ENCODE measurements around the gene HLTF.
A peak's percentile ranks its signal among the peaks of the same experiment; 100 is the strongest.

The HLTF gene

GRCh38 chr3:149016669-149017541 lies 69.4 kb downstream of the HLTF start:
- no peak for DNase-seq

DNA sequence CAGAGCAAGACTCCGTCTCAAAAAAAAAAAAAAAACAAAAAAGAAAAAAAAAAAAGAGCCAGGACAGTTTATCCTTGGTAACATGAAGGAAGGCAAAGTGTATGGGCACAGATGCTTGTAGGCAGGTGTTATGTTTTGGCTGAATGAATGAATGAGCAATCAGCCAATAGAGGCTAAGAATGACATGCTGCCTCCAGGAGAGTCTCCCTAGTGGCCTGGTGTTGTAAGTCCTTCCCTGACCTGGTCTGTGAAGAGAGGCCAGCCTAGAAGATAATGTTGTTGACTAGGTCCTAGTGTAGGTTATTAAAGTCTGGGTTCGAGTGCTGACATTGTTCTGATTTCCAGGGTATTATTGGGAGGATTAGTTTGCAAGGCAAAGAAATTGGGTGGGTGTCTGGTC lies 70.1 kb downstream of the HLTF start:
- DNase-seq: no peak

- DNase-seq: no peak
Observed at GRCh38 chr3:149015393-149015792, 70.9 kb downstream of the HLTF start.

DNA sequence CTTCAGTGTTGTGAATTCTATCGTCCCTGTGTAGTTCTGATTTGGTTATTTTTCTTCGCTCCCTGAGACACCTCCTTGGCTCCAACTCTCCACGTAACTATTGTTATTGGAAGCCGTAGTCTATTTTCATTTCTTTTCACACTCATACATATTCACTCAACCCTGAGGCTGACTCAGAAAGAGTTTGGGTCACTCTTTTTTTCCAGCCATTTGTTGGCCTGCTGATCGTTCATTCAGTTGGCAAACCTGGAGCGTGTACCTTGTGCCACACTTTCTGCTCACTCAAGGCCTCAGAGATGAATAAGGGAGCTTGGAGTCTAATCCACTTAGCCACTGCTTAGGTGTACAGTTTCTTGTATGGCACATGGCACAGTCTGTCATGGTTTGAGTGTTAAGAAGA lies 72.6 kb downstream of the HLTF start:
- DNase-seq: no peak

DNA sequence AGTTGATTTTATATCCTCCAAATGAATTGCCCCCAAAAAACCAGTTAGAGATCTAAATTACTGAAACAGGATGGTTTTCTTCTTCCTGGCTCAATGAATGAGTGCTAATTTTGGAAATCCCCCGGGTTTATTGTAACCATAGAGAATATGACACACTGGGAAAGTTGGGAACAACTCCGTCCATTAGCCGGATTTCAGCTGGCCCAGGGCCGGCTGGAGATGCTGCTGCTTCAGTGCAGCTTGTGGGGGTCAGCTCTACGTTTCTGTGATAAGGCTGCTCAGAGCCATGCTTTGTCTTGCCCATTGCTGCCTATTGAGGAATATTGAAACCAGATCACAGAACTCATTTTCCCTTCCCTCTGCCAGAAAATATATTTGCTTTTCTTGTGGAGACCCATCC lies 74.7 kb downstream of the HLTF start:
- DNase-seq: no peak

- DNase-seq: no peak
Observed at GRCh38 chr3:149010966-149011365, 75.4 kb downstream of the HLTF start.

DNA sequence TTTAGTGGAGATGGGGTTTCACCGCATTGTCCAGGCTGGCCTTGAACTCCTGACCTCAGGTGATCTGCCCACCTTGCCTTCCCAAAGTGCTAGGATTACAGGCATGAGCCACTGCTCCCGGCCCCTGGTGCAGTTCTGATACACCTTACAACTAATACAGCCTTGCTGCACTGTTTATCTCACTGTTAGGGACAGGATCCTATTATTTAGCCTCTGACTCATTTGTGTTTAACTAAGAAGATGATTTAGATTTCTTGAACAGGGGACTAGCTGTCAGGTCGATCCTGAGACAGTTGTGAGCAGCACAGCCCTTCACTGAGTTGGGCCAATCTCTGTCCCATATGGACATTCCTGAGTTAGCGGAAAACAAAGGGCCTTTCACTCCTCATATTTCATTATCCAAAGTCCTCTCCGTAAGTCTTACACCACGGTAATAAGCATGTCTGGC lies 75.8 kb downstream of the HLTF start:
- no peak for DNase-seq

- peak; percentile 30 for DNase-seq
Observed at GRCh38 chr3:149009732-149010131, 76.6 kb downstream of the HLTF start.

- DNase-seq: no peak
Observed at GRCh38 chr3:149007567-149008257, 78.6 kb downstream of the HLTF start.

- DNase-seq: no peak
Observed at GRCh38 chr3:149005416-149005815, 80.9 kb downstream of the HLTF start.

GRCh38 chr3:149004622-149005021 lies 81.7 kb downstream of the HLTF start:
- DNase-seq: no peak

DNA sequence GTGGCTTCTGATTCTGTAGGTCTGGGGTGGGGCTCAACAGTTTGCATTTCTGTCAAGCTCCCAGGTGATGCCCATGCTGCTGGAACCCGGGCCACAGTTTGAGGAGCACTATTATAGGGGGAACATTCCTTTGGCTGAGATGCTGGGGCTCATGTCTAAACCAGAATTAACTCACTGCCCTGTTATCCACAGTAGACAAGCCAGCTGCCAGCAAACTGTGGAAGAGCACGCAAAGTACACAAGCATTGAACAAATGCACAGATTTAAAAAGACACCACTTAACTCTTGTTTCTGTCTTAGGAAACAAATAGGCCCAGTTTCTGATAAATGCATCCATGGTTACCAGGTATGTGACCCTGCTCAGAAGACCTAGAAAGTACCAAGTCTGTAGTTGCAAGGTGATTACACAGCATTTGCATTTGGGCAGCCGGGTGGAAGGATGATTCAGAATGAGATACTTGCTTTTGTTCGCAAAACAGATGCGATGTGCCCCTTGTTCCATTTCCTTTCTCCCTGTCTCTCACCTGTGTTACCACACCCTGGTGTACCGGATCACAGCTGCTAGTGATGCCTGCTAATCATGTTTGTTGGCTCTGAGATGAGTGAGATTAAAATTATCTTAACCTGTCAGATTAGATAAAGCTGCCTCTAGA lies 82.6 kb downstream of the HLTF start:
- DNase-seq: peak; percentile 20

DNA sequence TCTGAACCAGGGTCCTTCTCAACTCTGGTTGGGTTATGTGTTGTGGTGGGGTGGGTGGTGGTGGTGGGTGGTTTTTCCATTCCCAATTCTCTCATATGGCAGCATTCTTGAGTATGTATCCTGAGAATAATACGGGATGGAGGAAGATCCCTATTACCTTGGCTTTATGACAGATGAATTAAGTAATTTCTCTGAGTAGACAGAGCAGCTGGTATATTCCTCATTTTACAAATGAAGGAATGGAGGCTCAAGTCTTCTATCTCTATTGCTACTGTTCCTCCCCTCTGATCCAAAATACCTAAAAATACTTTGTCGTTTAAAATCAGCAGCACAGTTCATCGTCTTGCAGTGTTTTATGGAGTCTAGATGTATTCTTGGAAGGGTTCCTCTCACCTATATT lies 84.6 kb downstream of the HLTF start:
- no peak for DNase-seq

- no peak for DNase-seq
Observed at GRCh38 chr3:149000206-149000745, 86.1 kb downstream of the HLTF start.

GRCh38 chr3:148999806-149000205 lies 86.5 kb downstream of the HLTF start:
- no peak for DNase-seq

DNA sequence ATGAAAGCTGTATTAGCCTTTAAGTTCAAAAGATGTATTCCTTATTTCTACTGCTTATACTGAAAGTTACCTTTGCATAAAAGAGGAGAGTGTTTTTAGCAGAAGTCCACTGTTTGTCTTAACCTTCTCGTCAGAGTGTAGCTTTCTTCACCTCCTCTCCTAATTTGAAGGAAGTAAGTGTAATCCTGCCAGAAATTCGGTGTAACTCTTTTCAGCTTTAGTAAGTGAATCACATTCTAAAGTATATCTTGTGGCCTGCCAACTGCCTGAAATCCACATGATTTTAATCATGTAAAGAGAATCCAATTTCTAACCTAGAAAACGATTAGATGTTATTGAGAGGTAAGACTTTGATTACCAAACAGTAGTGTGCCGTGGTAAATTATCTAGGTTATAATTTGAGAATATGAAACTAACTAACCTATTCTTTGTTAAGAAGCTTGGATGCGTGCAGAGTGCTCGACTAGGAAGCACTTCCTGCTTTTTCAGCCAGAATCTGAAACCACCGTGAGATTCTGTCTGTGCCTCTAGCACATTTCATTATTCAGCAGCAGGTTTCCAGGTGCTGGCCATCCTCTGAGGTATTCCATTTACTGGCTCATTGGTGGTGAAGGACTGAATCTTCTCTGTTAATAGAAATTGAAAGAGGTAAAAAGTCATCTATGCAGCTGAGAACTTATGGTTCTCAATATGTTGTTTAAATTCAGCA lies 87.5 kb downstream of the HLTF start:
- DNase-seq: peak; percentile 21

DNA sequence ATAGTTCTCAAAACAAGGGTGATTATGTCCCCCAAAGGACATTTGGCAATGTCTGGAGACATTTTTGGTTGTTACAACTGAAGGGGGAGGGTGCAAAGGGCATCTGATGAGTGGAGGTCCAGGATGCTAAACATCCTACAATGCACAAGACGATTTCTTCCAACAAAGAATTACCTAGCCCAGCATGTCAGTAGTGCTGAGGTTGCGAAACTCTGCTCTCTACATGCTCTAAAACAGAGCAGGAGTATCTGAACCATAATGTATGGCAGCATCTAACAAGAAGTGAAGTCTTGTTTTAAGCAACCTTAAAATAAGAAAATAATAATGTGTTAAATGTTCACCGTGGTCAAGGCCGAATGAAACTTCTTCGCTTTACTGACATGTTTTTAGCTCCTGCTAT lies 88.0 kb downstream of the HLTF start:
- DNase-seq: no peak

- DNase-seq: no peak
Observed at GRCh38 chr3:148997623-148998022, 88.7 kb downstream of the HLTF start.

- no peak for DNase-seq
Observed at GRCh38 chr3:148992635-148993255, 93.6 kb downstream of the HLTF start.

DNA sequence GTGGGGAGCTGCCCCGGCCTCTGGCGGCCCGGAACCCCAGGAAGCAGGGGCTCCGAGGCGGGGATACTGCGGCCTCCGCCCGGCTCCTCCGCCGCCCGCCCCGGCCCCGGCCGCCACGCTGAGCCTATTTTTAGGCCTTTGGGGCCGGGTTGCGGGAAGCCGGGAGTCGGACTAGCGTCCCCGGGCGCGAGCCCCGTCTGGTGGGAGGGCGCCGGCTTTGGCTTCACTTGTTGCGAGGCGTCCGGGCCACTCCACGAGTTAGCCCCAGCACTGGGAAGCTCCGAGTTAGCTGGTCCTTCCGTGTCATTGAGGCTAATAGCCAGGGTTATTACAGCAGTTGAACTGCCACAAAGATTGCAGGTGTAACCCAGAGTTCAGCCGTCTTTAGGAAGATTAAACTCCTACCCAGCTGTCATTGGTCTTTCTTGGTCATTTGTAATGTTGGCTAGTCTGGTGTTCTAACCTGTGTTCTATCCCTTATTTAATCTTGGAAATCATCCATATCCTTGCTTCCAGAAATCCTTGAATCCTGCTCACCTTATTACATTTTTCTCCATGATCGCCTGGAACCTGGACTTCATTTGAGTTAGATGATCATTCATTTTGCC lies 94.2 kb downstream of the HLTF start:
- DNase-seq: peak; percentile 48

DNA sequence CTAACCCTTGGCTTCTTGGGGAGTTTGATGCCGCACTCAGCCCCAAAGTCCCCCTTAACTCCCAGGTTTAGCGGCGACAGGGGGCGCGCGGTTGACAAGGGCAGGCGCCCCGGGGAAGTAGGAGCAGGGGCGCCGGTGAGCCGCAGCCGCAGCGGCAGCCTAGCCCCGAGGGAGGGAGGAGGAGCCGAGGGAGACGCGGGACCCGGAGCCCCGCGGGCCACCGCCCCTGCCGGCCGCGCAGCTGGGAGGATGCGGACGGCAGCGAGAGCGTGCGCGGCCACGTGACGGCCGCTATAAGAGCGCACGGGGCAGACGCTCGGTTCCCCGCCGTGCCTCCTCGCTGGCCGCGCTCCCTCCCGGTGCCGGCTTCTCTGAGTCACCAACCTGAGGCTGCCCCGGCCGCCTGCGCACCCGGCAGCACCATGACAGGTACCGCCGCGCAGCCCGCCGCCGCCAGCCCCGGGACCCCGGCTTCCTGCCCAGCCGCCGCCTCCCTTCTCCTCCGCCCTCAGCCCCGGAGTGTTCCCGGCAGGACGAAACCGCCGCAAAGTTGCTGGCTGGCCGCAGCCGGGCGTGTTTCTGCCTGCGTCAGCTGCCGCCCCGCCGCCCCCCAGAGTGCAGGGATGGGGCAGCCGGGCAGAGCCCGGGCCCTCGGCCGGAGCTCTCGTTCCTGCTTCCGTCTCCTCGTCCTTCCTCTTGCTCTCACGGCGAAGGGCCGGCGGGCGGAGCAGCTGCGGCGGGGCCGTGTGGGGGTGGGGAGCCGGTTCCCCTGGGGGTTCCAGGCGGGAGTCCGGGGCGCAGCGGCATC lies 94.9 kb downstream of the HLTF start, which contains the start of gene GYG1:
Gene GYG1, plus strand, starts transcription at position 322 of the 808 bp plus-strand sequence. Its CDS starts 101 bp downstream, at position 423.
- peak; percentile 88 for DNase-seq
